ENCODE measurements around the gene ATP6V0E2.

GRCh38 chr7:149836434-149836833, 37.3 kb upstream of the ATP6V0E2 start:
- TF ChIP-seq, protein P1, sequence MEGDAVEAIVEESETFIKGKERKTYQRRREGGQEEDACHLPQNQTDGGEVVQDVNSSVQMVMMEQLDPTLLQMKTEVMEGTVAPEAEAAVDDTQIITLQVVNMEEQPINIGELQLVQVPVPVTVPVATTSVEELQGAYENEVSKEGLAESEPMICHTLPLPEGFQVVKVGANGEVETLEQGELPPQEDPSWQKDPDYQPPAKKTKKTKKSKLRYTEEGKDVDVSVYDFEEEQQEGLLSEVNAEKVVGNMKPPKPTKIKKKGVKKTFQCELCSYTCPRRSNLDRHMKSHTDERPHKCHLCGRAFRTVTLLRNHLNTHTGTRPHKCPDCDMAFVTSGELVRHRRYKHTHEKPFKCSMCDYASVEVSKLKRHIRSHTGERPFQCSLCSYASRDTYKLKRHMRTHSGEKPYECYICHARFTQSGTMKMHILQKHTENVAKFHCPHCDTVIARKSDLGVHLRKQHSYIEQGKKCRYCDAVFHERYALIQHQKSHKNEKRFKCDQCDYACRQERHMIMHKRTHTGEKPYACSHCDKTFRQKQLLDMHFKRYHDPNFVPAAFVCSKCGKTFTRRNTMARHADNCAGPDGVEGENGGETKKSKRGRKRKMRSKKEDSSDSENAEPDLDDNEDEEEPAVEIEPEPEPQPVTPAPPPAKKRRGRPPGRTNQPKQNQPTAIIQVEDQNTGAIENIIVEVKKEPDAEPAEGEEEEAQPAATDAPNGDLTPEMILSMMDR (IDR thresholded peaks at IDR 0.05; ENCODE audit: poor library complexity), result no peak
- TF ChIP-seq EZH2 (IDR thresholded peaks at IDR 0.05; ENCODE audit: borderline replicate concordance) (no peak), EZH2phosphoT487 (IDR thresholded peaks at IDR 0.05; ENCODE audit: low read depth, severe bottlenecking, unreplicated experiment) (no peak)

Data from hepatocyte (in vitro differentiated cells).